CD4-positive, alpha-beta T cell treated with Interferon alpha-2 for 1 hour (primary cell): ENCODE measurements around the gene ADH1B.
"Not testable (repeated sequence)": the region's sequence is repeated elsewhere in the genome, so short reads cannot be mapped to it uniquely, and the experiment has no call there.

Experiments used
- DNase-seq, 2 donors: peaks; one replicate each; pipeline ENCODE4 v3.0.0-alpha.2; 2020 to 2022

ADH1B gene

DNA sequence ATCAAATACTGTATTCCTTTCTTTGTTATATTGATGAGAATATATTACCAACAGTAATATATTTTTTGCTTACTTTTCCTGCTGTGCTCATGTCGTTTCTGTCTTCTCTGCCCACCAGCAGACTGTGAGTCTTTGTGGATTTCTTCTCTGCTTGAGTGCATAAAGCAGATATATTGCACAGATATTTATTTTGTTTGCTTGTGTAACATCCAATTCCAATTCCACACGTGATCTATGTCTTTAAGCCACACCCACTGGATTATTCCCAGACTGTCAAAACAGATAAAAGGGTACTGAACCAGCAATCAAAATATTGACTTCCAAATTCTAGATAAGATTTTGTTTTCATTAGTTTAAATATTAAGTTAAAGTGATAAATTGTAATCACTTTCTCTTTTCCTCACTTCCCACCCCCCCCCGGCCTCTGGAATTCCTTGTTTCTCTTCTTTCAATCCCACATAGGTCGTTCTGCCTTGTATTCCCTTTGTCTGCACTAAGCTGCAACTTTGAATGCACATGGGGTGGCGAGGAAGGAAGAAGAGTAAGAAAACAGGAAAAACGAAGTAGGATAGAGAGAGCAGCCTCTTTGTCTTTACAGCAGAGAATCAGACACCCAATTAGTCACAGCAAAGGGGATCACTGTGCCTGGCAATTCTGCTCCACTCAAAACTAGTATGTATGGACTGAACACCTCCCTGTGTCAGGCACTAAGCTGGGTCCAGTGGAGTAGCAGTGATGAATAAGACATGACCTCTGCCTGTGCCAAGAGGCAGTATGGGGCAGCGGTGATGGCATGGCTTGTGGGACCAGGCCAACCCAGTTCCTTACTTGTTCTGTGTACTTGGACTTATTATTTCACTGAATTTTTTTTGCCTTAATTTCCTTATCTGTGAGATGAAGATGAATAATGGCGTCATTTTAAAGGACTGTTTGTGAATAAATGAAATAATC is at the start of gene ADH1B:
Gene ADH1B (minus strand): TSS at position 161 of the 951 bp plus-strand sequence. CDS start 70 bp downstream, at position 91.
- no peak for DNase-seq

DNA sequence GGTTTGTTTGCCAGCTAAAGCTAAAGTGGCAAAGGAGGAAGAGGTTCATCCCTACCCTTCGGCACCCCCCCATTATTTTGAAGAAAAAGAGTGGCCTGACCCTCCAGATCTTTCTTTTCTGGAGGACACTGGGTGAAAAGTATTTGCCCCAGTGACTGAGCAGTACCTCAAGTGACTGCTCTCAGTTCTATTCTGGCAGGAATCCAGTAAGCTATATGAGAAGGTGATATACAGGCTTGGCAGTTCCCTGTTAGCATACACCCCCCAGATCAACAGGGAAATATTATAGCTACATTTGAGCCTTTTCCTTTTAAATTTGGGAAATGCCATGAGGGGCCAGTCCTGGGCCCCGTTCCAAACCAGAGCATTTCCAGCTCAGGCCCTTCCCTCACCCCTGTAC is 46.6 kb upstream of the ADH1B start:
- not testable (repeated sequence) for DNase-seq

DNA sequence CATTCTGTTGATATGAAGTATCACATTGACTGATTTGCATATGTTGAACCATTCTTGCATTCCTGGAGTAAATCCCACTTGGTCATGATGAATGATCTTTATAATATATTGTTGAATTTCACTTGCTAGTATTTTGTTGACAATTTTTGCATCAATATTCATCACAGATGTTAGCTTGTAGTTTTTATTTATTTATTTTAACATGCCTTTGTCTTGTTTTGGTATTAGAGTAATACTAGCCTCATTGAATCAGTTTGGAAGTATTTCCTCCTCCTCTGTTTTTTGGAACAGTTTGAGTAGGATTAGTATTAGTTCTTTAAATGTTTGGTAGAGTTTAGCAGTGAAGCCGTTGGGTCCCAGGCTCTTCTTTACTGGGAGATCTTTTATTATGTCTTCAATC is 45.3 kb upstream of the ADH1B start:
- no peak for DNase-seq

DNA sequence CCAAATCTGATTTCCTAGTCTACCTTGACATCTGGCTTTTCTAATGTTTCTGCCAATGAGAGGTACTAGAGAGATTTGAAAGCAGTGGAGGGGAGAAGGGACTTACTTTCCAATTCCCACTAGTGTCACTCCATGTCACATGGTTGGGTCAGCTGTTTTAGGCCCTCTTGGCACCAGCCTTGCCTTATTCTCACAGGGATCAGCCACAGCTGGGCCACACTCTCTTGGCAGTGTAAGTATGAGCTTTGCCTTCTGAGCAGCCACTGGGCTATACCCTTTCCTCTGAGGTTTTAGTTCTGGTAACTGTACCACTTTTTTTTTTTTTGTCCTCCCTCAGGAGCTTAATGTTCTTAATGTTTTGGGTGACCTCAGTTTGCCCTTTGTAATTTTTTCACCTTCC is 41.6 kb upstream of the ADH1B start:
- no peak for DNase-seq

DNA sequence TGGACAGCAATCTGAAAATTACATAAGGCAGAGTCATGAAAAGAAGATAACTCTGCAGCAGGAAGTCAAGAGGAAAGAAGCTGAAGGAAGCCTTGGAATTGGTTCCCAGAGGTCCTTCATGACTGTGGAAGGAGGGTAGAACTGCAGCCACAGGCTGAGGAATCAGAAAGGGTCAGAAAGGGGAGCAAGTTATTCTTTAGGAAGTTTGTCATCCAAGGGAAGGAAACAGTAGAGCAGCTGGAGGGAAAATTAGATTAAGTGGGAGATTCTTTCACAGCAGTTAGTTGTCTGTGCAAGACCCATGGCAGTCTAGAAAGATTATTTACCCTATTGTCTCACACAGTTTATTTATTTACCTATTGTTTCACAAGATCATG is 40.7 kb upstream of the ADH1B start:
- DNase-seq, result no peak

DNA sequence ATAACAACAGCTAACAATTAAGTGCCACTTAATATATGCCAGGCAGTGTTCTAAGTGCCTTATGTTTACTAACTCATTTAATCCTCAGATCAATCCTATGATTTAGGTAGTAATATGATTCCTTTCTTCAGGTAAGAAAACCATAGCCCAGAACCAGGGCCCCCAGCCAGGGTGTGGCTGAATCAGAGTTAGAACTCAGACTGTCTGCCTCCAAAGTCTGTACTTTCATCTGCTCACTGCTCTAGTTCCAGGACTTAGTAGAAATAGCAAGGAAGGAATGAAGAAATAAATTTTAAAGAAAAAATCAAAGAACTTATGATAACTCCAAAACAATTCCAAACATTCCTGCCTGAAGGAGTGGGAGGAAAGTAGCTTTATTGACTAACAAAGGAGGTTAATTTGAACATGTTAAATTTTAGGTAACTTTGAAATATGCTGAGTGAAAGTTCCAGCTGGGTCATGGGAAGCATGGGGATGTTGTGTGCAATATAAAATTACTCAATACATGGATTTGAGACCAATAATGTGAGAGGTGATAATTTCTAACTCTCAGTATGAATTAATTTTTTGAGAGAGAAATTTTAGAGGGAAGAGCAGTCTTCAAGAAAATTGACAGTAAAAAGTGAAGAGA is 40.2 kb upstream of the ADH1B start:
- DNase-seq, result no peak

DNA sequence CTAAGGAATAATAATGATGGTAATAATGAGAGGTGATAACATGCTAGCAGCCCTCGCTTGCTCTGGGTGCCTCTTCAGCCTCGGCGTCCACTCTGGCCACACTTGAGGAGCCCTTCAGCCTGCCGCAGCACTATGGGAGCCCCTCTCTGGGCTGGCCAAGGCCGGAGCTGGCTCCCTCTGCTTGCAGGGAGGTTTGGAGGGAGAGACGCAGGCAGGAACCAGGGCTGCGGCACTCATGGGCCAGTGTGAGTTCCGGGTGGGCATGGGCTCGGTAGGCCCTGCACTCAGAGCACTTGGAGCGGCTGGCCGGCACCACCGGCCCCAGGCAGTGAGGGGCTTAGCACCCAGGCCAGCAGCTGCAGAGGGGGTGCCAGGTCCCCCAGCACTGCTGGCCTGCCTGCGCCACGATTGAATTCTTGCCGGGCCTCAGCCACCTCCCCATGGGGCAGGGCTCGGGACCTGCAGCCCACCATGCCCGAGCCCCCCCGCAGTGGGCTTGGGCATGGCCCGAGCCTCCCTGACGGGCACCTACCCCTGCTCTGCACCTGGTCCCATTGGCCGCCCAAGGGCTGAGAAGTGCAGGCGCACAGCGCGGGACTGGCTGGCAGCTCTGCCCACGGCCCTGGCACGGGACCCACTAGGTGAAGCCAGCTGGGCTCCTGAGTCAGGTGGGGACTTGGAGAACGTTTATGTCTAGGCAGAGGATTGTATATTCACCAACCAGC is 38.4 kb upstream of the ADH1B start:
- no peak for DNase-seq

DNA sequence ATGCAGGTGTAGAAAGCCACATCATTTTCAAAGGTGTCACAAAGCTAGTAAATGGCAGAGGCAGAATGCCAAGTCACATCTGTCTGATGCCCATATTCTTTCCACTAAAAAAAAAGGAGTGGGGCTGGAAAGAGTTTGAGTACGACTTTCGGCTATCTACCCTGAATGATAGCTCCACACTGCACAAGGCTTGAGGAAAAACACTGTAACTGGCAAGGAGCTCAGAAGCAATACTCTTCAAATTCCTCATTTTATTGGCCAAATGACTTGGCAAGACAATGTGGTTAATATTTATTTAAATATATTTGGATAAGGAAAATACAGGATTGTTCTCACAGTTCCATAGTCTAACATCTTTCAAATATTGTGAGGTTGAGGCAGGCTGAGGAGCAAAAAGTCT is 36.7 kb upstream of the ADH1B start:
- DNase-seq, result no peak

DNA sequence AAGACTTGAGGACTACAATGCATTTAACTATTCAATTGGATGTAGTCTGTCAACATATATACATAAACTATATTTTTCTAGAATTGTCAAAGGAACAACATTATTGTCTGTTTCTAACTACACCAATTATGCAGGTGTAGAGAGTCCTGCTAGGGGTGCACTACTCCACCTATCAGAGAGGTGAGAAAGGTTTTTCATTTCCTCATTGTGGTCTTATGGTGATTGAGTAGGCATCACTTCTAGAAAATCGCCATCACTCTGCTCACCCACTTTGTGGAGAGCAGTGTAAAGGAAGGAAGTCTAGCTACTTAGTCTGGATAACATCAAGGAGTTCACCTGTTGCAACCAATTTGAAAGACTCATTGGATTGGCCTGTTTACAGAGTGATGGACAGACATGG is 35.8 kb upstream of the ADH1B start:
- DNase-seq, result no peak

DNA sequence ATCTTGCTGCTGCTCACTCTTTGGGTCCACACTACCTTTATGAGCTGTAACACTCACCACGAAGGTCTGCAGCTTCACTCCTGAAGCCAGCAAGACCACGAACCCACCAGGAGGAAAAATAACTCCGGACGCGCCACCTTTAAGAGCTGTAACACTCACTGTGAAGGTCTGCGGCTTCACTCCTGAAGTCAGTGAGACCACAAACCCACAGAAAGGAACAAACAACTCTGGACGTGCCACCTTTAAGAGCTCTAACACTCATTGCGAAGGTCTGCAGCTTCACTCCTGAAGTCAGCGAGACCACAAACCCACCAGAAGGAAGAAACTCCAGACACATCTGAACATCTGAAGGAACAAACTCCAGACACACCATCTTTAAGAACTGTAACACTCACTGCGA is 34.9 kb upstream of the ADH1B start:
- DNase-seq, result not testable (repeated sequence)

DNA sequence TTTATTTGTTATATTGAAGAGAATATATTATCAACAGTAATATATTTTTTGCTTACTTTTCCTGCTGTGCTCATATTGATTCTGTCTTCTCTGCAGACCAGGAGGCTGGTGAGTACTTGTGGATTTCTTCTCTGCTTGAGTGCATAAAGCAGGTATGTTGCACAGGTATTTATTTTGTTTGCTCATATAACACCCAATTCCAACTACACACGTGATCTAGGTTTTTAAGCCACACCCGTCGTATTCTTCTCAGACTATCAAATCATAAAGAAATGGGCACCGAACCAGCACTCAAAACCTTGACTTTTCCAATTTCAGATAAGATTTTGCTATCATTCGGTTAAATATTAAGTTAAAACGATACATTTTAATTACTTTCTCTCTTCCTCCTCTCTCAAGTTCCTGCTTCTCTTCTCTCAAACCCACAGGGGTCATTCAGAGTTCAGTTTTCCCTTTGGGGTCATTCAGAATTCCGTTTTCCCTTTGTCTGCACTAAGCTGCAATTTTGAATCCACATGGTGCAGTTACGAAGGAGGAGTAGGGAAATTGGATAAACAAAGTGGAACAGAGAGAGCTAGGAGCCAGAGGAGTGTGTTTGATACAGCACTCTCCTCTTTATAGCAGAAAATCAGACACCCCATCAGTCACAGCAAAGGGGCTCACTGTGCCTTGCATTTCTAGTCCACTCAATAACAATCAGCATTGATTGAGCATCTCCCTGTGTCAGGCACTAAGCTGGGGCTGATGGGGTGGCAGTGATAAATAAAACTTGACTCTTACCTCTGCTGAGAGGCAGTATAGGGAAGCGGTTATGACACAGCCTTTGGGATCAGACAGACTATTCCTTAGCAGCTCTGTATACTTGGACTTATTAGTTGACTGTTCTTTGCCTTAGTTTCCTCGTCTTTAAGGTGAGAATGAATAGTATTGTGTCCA is 31.7 kb upstream of the ADH1B start, which contains the start of gene ADH1C:
Gene ADH1C (minus strand): TSS at position 145 of the 936 bp plus-strand sequence. CDS start 71 bp downstream, at position 74.
- DNase-seq, result no peak

DNA sequence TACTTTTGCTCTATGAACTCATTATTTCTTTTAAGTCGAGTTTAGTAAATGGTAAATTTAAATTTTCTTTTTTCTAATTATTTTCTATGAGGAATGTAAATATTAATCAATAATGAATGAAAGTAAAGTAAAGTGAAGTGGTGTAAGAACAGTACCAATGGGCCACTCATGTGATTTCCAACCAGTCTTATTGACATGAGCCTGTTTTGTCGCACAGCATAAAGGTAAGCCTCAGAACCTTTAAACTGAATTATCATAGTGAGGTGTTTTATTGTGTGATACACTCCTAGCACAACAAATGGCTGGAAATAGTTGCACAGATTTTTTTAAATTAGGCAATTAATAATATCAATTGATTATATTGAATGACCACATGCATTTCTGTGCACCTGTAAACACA is 30.3 kb upstream of the ADH1B start:
- no peak for DNase-seq

DNA sequence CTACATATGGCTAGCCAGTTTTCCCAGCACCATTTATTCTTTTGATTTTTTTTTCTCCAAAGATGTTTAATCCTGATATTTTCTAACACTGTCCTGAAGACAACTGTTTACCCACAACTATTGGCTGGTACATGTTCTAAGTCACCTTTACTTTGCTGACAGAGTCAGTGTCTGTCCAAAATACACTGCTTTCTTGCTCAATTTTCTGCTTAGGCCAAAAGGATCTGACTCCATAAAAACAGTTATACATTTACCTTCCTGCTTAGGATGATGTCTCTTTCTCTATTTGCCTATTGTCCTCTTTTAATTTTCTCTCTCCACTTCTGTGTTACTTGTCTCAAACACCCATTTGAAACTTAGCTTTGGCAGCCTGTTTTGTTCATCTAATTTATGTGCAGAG is 28.1 kb upstream of the ADH1B start:
- DNase-seq, result no peak

DNA sequence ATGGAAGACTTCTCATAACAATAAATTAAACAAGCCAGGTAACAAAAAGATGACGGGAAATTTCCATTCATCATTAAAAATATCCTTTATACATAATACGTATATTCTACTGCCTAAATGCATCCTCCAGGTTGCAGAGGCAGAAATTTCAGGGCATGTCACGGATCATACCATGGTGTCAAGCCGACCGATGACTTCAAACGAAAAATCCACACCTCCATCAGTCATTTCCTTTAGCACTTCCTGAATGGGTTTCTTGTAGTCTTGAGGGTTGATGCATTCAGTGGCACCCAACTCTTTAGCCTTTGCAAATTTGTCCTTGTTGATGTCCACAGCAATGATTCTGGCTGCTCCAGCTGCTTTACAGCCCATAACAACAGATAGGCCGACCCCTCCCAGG is 21.4 kb upstream of the ADH1B start:
- not testable (repeated sequence) for DNase-seq

DNA sequence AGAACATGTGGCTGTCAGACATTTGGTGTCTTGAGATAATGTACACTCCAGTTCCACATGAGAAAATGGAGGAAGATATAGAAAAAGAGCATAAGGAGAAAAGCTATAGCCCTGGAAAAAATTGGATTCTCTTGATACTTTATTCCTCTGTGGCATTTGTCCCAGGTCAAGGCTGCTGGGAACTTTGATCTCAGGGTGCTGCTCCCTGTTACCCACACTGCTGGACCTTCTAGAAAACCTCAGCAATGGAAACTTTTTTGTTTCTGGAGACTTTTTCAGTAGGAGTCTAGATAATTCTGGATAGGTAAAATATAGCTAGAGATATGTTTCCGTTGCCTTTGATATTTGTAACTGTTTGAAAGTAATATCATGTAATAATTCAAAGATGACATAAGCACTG is 20.2 kb upstream of the ADH1B start:
- no peak for DNase-seq

DNA sequence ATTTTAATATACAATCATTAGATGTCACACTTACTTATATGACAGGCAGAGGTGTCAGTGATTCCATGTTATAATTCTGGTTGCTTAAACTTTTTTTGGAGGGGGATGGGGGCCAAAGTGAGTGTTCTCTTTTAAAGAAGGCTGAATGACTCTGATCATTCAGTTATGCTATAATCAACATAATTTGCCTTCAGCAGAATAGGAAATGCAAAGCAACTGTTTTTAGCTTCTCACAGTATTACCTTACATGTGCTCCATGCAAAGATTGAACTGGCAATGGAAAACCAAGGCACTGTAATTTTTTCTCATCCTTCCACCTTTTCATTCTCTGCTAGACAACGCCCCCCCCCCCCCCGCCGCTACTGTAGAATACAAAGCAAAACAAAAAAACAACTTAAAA is 18.0 kb upstream of the ADH1B start:
- DNase-seq, result no peak

DNA sequence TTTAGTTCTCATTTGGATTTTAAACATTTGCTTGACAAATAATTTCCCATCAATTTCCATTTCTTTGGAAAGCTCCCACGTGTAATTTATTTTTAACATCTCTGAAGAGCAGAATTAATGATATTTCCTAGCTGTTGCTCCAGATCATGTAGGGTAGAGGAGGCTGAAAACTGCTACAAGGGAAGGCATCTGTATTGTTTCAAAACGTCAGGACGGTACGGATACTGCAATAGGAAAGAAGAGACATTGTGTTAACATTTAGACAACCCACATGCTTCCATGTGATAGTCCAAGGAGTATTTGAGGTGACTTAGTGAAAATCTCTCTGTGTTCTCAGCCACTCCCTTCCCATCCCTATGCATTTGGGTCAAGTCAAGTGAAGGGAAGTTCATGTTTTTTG is 15.4 kb upstream of the ADH1B start:
- no peak for DNase-seq

DNA sequence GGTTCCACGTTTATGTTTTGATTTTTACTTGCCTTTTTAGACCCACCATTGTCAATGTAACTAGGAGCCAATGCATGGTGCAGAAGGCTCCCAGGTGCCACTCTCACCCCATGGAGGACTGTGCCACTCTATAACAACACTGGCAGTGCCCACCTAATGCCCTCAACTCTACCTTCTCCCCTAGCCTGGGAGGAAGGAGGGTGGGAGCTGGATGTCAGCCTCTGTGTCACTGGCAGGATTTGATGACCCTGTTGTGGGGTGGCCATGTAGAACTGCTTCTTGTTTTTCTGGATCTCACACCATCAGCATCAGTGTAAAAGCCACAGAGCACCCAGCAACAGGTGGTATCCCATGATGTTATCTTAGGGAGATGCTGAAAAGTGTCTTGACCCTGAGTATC is 13.7 kb upstream of the ADH1B start:
- DNase-seq, result no peak

DNA sequence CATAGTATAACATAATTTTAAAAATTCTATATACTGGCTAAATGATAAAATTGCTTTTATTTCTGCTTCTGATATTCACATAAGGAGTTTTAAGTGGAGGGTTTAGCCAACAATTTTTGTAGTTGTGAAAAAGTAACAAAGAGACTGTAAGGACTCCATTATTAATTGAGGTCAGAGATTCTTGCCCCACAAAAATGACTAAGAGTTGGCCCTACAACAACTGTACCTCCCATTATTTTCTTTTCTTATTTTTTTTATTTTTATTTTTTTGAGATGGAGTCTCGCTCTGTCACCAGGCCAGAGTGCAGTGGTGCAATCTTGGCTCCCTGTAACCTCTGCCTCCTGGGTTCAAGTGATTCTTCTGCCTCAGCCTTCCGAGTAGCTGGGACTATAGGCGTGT is 9.4 kb upstream of the ADH1B start:
- DNase-seq, result no peak

DNA sequence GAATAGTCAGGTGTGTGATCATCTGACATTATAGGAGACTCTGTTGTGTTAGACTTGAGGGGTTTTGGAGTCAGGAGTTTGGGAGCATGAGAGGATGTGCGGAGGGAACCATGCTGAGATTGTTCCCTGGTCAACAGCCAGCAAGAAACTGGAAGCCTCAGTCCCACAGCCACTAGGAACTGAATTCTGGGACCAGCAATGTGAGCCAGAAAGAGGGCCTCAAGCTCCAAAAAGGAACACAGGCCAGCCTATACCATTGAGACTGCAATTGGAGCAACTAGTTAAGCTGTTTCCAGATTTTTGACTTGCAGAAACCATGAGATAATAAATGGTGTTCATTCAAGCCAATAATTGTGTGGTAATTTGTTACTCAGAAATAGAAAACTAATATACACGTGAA is 8.7 kb upstream of the ADH1B start:
- DNase-seq, result no peak

DNA sequence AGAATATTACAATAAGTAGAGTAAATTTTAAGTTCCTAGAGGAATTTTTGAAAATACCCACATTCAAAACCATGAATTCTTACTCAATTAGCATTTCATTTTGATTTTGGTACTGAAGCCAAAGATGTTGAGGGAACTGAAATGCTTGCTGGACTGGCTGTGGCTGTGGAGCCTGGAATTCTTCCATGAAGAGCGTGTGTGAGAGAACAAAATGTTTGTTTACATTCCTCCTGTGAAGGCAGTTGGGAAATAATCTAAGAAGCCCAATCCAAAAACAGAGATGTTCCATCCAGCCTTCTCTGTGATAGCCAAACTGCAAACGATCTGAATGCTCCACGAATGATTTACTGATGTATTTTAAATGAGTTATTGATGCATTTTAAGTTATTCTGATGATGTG is 3.8 kb upstream of the ADH1B start:
- DNase-seq, result no peak

DNA sequence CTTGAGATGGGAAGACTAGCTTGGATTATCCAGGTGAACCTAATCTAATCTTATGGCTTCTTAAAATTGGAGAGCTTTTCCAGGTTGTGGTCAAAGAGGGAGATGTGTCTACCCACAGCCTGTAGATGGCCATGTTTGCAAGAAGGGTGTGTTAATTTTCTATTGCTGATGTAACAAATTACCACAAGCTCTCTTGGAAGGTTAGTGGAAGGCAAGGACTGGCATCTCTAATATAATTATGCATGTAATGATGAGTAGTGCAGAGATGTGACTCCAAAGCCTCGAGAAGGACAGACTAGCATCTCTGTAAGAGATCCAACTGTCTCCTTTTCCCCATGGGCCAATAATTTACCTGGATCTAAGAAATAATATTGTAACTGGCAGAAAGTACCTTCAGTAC is 3.2 kb upstream of the ADH1B start:
- DNase-seq, result no peak

DNA sequence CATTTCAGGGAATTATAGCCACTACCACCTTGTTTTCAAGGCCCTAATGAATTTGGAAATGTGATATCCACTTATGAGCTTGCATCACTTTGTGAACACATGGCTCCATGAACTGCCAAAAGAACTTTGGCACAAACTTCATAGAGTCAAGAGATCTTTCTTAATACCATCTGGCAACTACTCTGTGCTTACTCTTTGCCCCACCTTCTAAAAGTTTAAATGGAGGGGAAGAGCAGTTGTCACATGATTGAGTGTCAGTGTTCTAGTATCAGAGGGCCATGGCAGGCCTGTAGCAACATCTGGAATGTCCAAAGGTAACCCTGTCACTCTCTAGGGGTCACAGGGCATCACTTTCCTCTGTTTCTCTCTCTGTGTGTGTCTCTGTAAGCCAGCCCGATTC is 2.6 kb upstream of the ADH1B start:
- no peak for DNase-seq
